Trophoblast cell (in vitro differentiated cells and primary cell): ENCODE results near the gene C2orf74.

ENCODE experiments used
- DNase-seq, 2 donors: peaks; one replicate each; pipeline ENCODE4 v3.0.0-alpha.2; 2016
- H2AFZ ChIP-seq: 2 replicates; pipeline ENCODE4 v1.6.1; 2013; ENCODE audit warnings: low read length, moderate library complexity, mild to moderate bottlenecking; ENCODE audit not compliant: insufficient read depth, poor library complexity
- H2AK5ac ChIP-seq: 2 replicates; pipeline ENCODE4 v1.6.1; 2013; ENCODE audit warnings: mild to moderate bottlenecking, low read length
- H2BK120ac ChIP-seq: 2 replicates; pipeline ENCODE4 v1.6.1; 2013; ENCODE audit warnings: low read length, mild to moderate bottlenecking, moderate library complexity; ENCODE audit not compliant: insufficient read depth, poor library complexity
- H2BK12ac ChIP-seq: 2 replicates; pipeline ENCODE4 v1.6.1; 2013; ENCODE audit warnings: mild to moderate bottlenecking, low read length, moderate library complexity
- H2BK5ac ChIP-seq: 2 replicates; pipeline ENCODE4 v1.6.1; 2013; ENCODE audit warnings: low read length, low read depth, moderate library complexity, mild to moderate bottlenecking; ENCODE audit not compliant: poor library complexity
- H3K14ac ChIP-seq: 2 replicates; pipeline ENCODE4 v1.6.1; 2013; ENCODE audit warnings: mild to moderate bottlenecking, low read length
- H3K18ac ChIP-seq: 2 replicates; pipeline ENCODE4 v1.6.1; 2013; ENCODE audit warnings: mild to moderate bottlenecking, low read length
- H3K23ac ChIP-seq: 2 replicates; pipeline ENCODE4 v1.6.1; 2013; ENCODE audit warnings: low read length
- H3K27ac ChIP-seq: 2 replicates; pipeline ENCODE4 v1.5.1; 2013; ENCODE audit warnings: low read depth, mild to moderate bottlenecking, inconsistent platforms, low read length, moderate library complexity
- H3K27me3 ChIP-seq: 2 replicates; pipeline ENCODE4 v1.6.1; 2013; ENCODE audit warnings: inconsistent platforms, mild to moderate bottlenecking, low read length, moderate library complexity; ENCODE audit not compliant: insufficient read depth
- H3K36me3 ChIP-seq, 2 experiments: 1 replicate in 1 of 2; 2 replicates in 1 of 2; pipeline ENCODE4 v1.6.1; 2013; ENCODE audit warnings: low read length in 2 of 2, mild to moderate bottlenecking in 2 of 2, moderate library complexity in 1 of 2; ENCODE audit not compliant: insufficient read depth in 2 of 2, control insufficient read depth in 1 of 2
- H3K4ac ChIP-seq: 2 replicates; pipeline ENCODE4 v1.6.1; 2013; ENCODE audit warnings: low read depth, mild to moderate bottlenecking, low read length, moderate library complexity
- H3K4me1 ChIP-seq, 2 experiments: 1 replicate in 1 of 2; 2 replicates in 1 of 2; pipeline ENCODE4 v1.6.1; 2013; ENCODE audit warnings: low read length in 2 of 2, mild to moderate bottlenecking in 2 of 2, moderate library complexity in 1 of 2; ENCODE audit not compliant: insufficient read depth in 2 of 2, control insufficient read depth in 1 of 2
- H3K4me2 ChIP-seq: 2 replicates; pipeline ENCODE4 v1.6.1; 2013; ENCODE audit warnings: inconsistent platforms, mild to moderate bottlenecking, low read length, moderate library complexity
- H3K4me3 ChIP-seq: 2 replicates; pipeline ENCODE4 v1.5.1; 2013; ENCODE audit warnings: mild to moderate bottlenecking, low read depth, low read length, inconsistent platforms
- H3K79me1 ChIP-seq: one replicate; pipeline ENCODE4 v1.6.1; 2013; ENCODE audit warnings: low read length
- H3K79me2 ChIP-seq: 2 replicates; pipeline ENCODE4 v1.6.1; 2013; ENCODE audit warnings: low read length, mild to moderate bottlenecking; ENCODE audit not compliant: control insufficient read depth, insufficient read depth, poor library complexity
- H3K9ac ChIP-seq: 2 replicates; pipeline ENCODE4 v1.6.1; 2013; ENCODE audit warnings: mild to moderate bottlenecking, low read length
- H3K9me3 ChIP-seq: 2 replicates; pipeline ENCODE4 v1.6.1; 2013; ENCODE audit warnings: low read depth, mild to moderate bottlenecking, control low read depth, inconsistent platforms, low read length; ENCODE audit not compliant: insufficient read depth
- H4K12ac ChIP-seq: 2 replicates; pipeline ENCODE4 v1.6.1; 2013; ENCODE audit warnings: low read depth, mild to moderate bottlenecking, low read length, moderate library complexity
- H4K8ac ChIP-seq: 2 replicates; pipeline ENCODE4 v1.6.1; 2013; ENCODE audit warnings: low read depth, mild to moderate bottlenecking, low read length, moderate library complexity
- H4K91ac ChIP-seq: one replicate; pipeline ENCODE4 v1.6.1; 2013; ENCODE audit warnings: low read depth, mild to moderate bottlenecking, low read length, moderate library complexity
- WGBS: extraction: QIAGEN DNeasy Blood & Tissue Kit; methylation state at CpG from one replicate; pipeline ENCODE4 v1.1.7; 2013; ENCODE audit warnings: missing lambda C conversion rate; ENCODE audit not compliant: insufficient read length, insufficient coverage; ENCODE audit errors: extremely low coverage; 5-methylcytosine and 5-hydroxymethylcytosine counted together

Gene C2orf74

DNA sequence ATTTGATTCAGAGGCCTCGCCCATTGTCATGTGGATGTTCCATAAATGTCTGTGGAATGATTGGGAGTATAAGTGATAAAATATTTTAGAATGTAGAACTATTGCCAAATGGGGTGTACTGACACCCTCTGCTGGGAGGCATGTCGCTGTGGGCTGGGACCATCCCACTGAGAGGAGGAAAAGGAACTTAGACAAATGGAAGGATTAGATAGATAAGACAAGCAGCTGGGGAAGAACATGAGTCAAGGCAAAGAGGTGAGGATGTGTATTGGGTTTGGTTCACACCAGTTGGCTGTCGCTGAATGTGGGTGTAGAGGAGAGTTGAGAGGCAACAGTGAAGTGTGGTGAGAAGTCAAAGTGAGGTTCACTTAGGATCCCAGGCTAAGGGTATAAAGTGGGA, 4.0 kb downstream of the C2orf74 start:
- no peaks in the 10 kb centered on the region for H3K4me1 ChIP-seq
- no peak overlapping the region for H3K18ac ChIP-seq
- H3K4me3 ChIP-seq = no peak overlapping the region
- no CpG with 5 or more reads among the region's 3 CpGs for WGBS
- H4K91ac ChIP-seq = no peak overlapping the region
- H3K79me1 ChIP-seq = no peaks in the 10 kb centered on the region
- H2BK12ac ChIP-seq = no peak overlapping the region
- H3K4me2 ChIP-seq = no peak overlapping the region
- H2BK5ac ChIP-seq = no peak overlapping the region
- H4K12ac ChIP-seq = no peak overlapping the region
- H4K8ac ChIP-seq = no peak overlapping the region
- peaks cover 12 to 16% of the 10 kb centered on the region in 2 experiments for H3K36me3 ChIP-seq
- no peaks in the 10 kb centered on the region for H3K79me2 ChIP-seq
- H3K27ac ChIP-seq = no peak overlapping the region
- H3K23ac ChIP-seq = no peak overlapping the region
- no peak overlapping the region for H3K14ac ChIP-seq
- no peak overlapping the region for H2AFZ ChIP-seq
- no peak overlapping the region for H2BK120ac ChIP-seq
- no peak overlapping the region for H3K9ac ChIP-seq
- no peak overlapping the region for H2AK5ac ChIP-seq
- DNase-seq = no peak
- H3K4ac ChIP-seq = no peak overlapping the region
- H3K27me3 ChIP-seq = no peaks in the 10 kb centered on the region
- H3K9me3 ChIP-seq = no peaks in the 10 kb centered on the region

DNA sequence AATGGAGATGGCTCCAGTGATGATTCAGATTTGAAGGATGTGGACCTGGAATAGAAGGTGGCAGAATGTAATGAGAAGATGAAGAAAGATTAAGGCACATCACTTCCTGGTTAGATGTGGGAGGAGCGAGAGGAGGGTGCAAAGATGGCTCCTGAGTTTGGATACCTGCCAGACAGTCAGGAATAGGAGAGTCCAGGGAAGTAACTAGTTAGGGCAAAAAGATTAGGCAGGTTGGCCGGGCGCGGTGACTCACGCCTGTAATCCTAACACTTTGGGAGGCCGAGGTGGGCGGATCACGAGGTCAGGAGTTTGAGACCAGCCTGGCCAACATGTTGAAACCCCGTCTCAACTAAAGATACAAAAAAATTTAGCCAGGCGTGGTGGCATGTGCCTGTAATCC, 5.6 kb downstream of the C2orf74 start:
- H3K27ac ChIP-seq = no peak overlapping the region
- H4K91ac ChIP-seq = no peak overlapping the region
- H3K18ac ChIP-seq = no peak overlapping the region
- H2BK120ac ChIP-seq = no peak overlapping the region
- H3K27me3 ChIP-seq = no peaks in the 10 kb centered on the region
- H3K4me2 ChIP-seq = no peak overlapping the region
- H3K14ac ChIP-seq = no peak overlapping the region
- no peak for DNase-seq
- no peak overlapping the region for H2AFZ ChIP-seq
- peaks cover 9 to 16% of the 10 kb centered on the region in 2 experiments for H3K36me3 ChIP-seq
- no peak overlapping the region for H2AK5ac ChIP-seq
- H3K4me3 ChIP-seq = no peak overlapping the region
- no CpG with 5 or more reads among the region's 10 CpGs for WGBS
- no peaks in the 10 kb centered on the region for H3K4me1 ChIP-seq
- H3K4ac ChIP-seq = no peak overlapping the region
- no peak overlapping the region for H3K9ac ChIP-seq
- no peaks in the 10 kb centered on the region for H3K79me1 ChIP-seq
- no peaks in the 10 kb centered on the region for H3K9me3 ChIP-seq
- H2BK12ac ChIP-seq = no peak overlapping the region
- no peak overlapping the region for H4K12ac ChIP-seq
- no peak overlapping the region for H2BK5ac ChIP-seq
- H3K23ac ChIP-seq = no peak overlapping the region
- no peak overlapping the region for H4K8ac ChIP-seq
- no peaks in the 10 kb centered on the region for H3K79me2 ChIP-seq

DNA sequence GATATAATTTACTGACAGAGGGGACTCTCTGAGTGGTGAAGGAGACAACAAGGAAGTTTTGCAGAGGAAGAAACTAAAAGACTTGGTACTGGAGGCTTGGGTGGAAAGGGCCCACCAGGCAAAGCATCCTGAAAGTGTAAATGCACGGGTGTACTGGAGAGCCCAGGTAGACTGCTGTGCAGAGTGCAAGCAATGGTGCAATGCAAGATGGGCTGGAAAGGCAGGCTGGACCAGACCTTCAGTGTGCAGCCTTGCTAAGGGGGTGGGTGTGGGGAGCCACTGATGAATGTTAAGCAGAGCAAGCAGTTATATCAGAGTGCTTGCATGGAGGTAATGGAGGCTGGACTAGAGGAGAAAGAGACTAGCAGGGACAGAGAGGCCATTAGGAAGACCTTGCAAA, 10.7 kb downstream of the C2orf74 start:
- WGBS = no CpG with 5 or more reads among the region's 1 CpG
- Histone ChIP-seq H2AFZ (no peak overlapping the region), H3K36me3 (peaks cover 0 to 1% of the 10 kb centered on the region in 2 experiments), H3K79me2 (peaks cover 7% of the 10 kb centered on the region), H3K4ac (no peak overlapping the region), H3K9ac (no peak overlapping the region), H3K27me3 (no peaks in the 10 kb centered on the region), H3K79me1 (peaks cover 8% of the 10 kb centered on the region), H3K14ac (no peak overlapping the region), H2BK120ac (no peak overlapping the region), H4K91ac (no peak overlapping the region), H4K12ac (no peak overlapping the region), H3K4me2 (no peak overlapping the region), H3K4me3 (no peak overlapping the region), H4K8ac (no peak overlapping the region), H2BK5ac (no peak overlapping the region), H3K4me1 (peaks cover 0 to 2% of the 10 kb centered on the region in 2 experiments), H3K23ac (no peak overlapping the region), H3K18ac (no peak overlapping the region), H3K9me3 (no peaks in the 10 kb centered on the region), H2BK12ac (no peak overlapping the region), H2AK5ac (no peak overlapping the region), H3K27ac (no peak overlapping the region)
- no peak for DNase-seq

- H3K23ac ChIP-seq = no peak overlapping the region
- H2BK12ac ChIP-seq = no peak overlapping the region
- H2BK120ac ChIP-seq = no peak overlapping the region
- H4K12ac ChIP-seq = no peak overlapping the region
- H3K27me3 ChIP-seq = no peaks in the 10 kb centered on the region
- H3K27ac ChIP-seq = no peak overlapping the region
- no CpG with 5 or more reads among the region's 4 CpGs for WGBS
- peaks cover 11% of the 10 kb centered on the region for H3K79me2 ChIP-seq
- H3K9ac ChIP-seq = no peak overlapping the region
- H3K18ac ChIP-seq = no peak overlapping the region
- no peak overlapping the region for H4K8ac ChIP-seq
- no peak overlapping the region for H3K4me3 ChIP-seq
- H3K36me3 ChIP-seq = peaks cover 0 to 1% of the 10 kb centered on the region in 2 experiments
- no peak overlapping the region for H3K14ac ChIP-seq
- peaks cover 2 to 6% of the 10 kb centered on the region in 2 experiments for H3K4me1 ChIP-seq
- no peaks in the 10 kb centered on the region for H3K9me3 ChIP-seq
- no peak overlapping the region for H4K91ac ChIP-seq
- no peak overlapping the region for H3K4me2 ChIP-seq
- H2AK5ac ChIP-seq = no peak overlapping the region
- no peak for DNase-seq
- peaks cover 12% of the 10 kb centered on the region for H3K79me1 ChIP-seq
- H3K4ac ChIP-seq = no peak overlapping the region
- no peak overlapping the region for H2AFZ ChIP-seq
- no peak overlapping the region for H2BK5ac ChIP-seq
Measured at GRCh38 chr2:61173116-61173515, 11.1 kb downstream of the C2orf74 start.
